Fibroblast of skin of left biceps (primary cell): ENCODE measurements around the gene ENDOV.

ENCODE experiments used
- DNase-seq, 2 experiments: peaks; one replicate each; pipeline ENCODE4 v3.0.0-alpha.2; 2013; ENCODE audit warnings: low read depth in 2 of 2

ENDOV gene

DNA sequence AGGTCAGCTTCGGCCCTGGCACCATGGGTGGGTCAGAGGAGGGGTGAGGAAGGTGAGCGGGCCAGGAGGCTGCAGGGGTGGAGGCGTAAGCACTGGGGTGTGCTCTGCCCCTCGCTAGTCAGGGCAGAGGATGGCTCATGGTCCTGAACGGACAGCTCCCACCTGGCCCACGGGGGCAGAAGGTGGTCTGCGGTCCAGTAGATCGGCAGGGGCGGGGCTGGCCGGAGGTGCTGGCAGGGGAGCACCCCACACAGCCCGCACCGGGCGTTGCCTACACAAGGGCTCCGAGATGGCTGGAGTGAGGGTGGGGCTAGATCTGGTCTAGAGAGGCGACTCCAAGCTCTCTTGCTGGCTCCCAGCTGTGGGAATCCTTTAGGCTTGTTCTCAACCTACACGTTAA, 53.3 kb downstream of the ENDOV start:
- no peak for DNase-seq

DNA sequence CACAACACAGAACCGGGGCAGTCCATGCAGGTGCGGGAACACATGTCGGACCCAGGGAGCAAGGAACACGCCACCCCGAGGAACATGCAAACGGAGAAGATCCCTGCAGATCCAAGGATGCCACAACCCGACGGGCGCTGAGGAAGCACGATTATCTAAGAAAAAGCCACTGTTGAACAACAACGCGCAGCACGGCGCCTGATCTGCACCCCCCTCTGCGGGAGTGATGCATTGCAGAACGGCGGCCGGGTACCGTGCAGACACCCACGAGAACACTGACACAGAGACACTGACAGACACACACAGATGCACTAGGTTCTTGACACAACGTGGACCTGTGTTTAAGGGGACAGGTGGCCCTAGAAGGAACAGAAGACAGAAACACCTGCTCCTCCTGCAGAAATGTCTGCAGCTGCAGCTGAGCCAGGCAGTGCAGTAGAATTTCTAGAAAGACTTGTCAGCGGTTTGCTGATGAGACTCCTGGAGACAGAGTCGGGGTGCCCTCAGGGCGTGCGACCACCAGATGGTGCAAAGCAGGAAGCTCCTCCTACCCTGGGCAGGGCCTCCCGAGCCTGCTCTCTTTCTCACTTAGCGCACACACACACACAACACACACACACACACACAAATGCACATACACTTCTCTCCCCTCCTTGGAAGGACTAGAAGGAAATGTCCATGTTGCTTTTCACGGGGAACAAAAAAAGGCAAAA, 54.0 kb downstream of the ENDOV start:
- DNase-seq: no peak

DNA sequence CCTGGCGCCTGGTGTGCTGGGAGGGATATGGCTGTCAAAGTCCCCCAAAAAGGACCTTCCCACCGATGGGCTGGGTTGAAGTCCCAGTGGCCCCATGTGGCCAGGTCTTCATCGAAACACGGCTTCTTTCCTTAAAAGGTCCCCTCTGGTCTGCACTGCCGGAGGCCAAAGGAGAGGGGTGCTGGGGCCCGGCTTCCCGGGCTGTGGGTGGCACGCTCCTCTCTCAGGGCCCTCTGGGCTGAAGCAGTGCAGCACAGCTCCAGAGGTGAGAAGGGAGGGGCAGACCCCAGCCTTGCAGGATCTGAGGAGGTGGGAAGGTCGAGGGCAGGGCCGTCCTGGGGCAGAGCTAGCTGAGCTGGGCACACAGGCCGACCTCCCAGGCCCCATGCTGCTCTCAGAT, 54.7 kb downstream of the ENDOV start:
- DNase-seq: no peak

DNA sequence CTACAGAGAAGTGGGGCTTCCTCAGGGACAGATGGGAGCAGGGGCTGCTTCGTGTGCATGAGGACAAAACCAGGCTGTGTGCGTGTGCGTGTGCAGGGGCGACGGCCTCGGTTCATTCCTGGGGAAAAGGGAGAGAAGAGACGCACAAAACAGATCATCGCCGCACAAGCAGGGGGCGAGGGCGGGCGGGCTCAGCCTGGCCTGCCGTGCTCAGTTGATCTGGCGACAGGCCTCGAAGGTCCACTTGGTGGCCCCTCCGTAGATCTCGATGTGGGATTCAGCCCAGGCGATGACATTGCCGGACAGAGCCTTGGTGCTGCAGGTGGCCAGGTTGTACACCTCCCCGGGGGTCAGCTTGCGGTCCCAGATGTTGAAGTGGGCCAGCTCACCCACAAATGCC, 55.6 kb downstream of the ENDOV start:
- DNase-seq: no peak

DNA sequence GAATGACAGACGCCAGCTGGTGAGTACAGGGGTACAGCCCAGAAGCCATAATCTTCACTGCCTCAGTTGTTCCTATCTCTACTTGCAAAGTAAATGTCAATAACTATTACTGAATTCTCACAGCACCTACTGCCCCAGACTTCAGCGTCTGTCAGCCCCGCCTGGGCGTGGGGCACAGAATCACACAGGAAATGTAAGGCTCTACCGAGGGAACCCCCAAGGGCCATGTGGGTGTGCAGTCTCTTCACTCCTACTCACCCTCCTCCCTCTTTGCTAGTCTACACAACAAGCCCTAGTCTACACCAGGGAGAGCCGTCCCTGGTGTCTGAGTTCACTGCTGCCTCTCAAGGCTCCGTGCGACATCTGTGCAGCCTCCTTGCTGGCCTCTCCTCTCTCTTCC, 57.0 kb downstream of the ENDOV start:
- no peak for DNase-seq

DNA sequence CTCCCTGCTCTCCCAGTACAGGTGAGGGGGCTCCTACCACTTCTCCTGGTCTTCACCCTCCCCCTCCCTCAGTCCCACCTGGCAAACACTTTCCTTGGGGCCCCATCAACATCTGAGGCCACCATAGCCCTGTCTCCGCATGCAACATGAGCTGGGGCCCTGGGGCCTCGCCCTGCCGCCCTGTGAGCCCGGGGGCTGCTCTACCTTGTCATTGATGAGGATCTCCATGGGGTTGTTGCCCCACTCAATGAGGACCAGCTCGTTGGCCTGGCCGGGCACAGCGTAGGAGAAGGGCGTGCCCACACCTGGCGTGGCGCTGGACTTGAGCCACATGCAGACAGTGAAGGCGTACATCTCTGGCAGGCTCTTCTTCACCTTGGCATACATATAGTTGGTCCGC, 58.0 kb downstream of the ENDOV start:
- DNase-seq: no peak

DNA sequence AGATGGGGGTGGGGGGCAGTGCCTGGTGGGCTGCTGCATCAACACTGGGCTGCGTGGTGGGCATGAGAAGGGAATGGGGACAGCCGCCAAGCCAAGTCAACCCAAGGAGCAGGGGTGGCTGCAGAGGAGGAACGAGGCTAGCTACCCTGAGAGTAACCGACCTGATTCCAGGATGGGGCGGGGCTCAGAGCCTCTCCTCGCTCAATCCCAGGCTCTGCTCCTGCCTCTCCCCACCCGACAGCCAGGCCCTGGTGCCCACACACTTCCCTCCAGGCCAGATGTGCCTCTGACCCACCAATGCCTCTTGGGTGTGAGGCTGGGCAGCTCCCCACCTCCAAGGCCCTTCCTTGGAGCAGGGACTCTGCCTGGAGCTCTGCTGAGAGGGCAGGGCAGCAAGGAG, 58.7 kb downstream of the ENDOV start:
- DNase-seq: no peak

DNA sequence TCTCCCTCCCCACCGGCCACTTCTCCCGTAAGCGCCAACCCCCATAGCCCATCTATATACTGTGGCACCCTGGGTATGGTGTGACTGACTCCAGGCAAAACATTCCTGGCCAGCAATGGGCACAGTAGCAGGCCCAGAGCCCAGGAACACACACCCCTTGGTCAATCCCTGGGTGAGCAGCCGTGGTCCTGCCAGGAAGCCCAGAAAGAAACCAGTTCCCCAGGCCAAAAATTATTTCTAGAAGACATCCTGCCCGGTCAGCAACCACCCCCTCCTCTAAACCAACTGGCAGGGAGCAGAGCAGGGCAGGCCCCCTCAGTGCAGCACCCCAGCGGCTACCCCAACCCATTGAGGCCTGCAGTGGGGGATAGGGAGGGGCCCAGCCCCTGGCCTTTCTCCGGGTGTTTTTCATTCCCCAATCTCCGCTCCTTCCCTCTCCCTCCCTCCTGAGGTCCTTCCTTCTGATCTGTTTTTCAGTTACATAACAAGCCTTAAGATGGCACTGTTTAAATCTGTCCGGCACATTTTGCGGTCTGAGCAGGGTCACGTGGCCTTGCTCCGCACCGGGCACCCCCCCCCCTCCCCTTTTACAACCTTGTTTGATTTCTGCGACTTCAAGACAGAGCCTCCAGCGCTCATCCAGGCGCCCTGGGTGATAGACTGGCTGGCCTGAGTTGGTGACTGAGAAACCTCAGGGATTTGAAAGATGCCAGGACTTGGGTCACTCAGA, 59.4 kb downstream of the ENDOV start:
- no peak for DNase-seq

DNA sequence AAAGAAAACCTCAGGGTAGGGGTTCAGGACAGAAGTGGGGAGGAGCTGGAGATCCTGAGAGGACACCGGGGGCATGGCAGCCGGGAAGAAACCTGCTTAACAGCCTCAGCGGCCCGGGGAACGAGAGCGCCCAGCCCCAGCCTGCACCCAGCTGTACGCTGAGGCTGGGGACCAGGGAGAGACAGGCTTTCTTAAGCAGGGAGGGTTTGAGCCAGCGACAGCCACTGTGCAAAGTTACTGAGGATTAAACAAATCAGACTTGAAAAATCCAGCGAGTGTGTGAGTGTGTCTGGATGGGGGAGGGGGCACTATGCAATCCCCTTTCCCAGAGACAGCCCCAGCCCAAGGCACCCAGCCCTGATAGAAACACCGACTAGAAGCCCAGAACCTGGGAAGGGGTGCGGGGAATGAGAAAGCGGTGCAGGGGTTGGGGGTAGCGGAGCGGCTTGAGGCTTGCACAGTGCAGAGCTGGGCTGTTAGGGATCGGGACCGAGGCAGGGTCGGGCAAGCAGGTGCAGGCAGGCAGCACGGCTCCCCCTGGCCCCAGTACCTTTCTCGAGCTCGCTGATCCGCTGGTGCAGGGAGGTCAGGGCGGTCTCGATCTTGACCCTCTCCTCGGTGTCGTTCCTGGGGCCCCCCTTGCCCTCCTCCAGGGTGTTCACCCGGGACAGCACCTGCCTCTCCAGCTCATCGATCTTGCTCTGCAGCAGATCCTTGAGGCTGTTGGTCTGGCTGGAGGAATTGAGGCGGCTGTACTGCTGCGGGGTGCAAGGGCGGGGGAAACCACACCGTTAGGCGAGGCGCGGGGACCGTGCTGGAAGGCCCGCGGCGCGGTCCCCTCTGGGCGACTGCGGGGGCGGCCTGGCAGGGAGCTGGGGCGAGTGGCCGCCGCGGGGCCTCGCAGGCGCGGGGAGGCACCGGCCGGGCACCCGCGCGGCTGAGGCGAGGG, 60.3 kb downstream of the ENDOV start:
- no peak for DNase-seq

DNA sequence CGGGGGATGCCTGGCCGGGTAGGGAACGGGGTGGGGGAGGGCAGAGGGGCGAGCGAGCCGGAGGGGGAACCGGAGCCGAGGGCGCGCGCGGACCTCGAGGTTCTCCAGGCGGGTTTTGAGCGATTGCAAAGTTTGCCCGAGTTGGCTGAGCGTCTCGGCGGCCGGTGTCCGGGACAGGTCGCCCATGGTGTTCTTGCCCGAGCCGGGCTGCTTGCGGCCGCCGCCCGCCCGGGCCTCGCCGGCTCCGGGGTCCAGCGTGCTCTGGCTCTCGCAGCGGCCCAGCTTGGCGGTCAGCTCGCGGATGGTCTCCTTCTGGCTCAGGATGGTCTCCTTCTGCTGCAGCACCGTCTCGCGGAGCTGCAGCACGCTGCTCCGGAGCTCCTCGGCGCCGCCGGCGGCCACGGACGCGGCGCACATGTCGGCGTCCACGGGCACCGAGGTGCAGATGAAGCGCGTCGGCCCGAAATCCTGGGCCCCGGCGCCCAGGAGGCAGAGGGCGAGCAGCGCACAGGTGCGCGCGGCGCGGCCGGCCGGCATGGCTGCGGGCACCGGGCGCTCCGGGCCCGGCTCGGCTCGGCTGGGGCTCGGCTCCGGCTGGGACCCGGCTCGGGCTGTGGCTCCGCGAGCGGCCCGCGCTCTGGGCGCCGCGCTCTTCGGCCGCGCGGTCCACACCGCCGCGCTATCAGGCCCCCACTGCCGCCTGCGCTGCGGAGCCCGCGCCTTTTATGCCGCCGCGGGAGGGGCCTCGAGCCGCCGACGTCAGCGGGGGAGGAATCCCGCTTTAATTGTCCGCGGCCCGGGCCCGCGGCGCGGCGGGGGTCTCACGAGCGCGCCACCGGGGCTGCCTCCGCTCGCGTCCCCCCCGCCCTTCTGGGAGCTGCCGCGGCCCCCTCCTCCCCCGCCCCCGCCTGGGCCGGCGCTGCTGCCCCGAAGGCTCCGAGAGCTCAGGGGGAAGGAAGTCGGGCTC, 61.2 kb downstream of the ENDOV start, which contains the start of gene NPTX1:
NPTX1 (minus strand) TSS at position 698 of the 967 bp plus-strand sequence; CDS start at position 537, 161 bp downstream.
- no peak for DNase-seq

DNA sequence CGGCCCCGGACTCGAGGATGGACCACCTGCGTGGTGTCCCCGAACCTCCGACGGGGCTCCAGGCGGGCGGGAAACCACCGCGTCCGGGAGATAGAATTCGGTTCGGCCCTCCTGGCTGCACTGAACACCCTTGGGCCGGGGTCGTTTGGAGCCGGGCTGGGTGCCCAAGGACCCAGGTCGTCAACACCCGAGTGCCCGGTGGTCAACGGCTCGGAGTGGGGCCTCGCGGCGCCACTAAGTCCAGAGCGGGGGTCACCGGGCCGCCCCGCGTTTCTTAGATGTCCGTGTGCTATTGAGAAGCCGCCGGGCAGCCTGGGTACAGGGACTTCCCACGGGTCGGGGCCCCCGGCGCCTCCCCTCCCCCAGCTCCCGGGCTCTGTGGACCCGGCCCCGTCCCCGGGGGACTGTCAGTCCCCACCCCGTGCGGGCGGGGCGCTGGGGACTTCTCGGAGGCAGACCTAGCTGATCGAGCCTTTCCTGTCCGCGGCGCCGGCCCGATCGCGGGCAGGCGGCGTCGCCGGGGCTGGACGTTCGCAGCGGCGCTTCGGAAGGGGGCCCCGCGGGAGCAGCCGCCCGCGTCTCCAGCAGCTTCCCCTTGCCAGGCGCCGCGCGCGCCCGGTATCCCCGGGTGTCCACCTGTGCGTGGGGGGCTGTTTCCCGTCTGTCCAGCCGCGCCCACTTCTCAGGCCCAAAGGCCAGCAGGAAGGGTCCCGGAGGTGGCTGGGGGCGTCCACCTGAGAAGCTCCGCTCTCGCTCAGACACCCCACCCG, 62.1 kb downstream of the ENDOV start:
- no peak for DNase-seq

DNA sequence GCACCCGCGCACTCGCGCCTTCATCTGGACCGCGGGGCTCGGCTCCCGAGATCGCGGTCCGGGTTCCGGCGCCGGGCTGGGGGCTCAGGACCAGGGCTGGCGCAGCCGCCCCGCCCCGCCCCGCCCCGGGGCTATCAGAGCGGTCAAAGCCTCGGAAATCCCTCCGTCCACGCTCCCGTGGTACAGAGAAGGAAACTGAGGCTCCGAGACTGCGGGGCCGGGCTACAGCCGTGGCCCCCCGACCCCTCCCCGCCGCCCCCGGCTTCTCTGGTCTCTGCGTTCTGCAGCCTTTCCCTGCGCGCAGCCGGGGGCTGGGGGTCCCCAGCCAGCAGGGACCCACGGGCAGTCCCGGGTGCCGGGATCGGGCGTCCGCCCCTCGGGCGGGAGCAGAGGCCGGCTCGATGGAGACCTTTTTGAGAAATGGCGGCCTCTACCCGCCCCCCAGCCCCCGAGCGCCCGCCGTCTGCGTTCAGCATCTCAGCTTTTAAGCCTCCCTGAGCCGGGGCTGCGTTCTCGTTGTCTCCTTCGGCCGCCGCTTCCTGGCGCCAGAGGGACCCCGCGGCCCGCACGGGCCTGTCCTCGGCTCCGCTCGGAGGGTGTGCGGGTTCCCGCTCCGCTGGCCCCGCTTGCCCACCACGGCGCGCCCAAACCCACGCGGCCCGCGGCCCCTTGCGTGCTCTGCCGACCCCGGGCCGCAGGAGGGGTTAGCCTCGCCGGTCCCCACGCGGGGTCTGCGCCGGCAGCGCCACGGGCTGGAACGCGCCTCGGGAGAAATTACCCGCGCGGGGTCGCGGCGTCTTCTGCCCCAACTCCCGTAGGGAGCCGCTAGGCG, 62.9 kb downstream of the ENDOV start:
- no peak for DNase-seq

DNA sequence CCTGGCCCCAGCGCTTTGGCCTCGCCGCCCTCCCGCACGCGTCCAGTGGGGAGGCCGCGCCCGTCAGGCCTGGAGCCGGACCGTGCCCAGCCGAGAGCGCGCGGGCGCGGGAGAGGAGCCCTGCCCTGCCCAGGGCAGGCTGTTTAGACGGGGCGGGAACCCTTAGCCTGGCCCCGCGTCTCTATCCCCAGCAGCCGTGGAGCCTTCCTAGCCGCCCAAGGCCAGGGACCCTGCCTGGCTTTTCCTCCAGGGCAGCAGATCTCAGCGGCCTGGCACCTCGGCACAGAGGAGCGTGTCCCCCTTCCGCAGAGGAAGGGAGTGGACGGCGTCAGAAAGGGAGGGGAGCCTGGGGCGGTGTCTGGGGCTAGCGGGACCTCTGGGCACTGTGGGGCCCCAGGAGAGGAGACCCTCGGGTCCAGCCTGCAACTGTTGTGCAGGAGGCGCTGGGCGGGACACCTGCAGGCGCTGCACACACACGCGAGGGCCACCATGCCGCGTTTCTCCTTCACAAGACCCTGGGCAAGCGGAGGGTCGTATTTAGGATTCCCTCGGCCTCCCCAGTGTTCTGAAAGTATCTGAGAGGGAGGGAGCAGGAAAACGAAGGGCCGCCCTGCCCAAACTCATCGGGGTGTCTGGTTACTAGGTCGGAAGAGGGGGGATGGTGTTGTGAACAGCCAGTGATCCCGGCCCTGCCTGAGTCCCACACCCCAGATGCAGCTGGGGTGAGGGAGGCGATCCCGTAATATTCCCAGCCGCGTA, 63.7 kb downstream of the ENDOV start:
- no peak for DNase-seq

DNA sequence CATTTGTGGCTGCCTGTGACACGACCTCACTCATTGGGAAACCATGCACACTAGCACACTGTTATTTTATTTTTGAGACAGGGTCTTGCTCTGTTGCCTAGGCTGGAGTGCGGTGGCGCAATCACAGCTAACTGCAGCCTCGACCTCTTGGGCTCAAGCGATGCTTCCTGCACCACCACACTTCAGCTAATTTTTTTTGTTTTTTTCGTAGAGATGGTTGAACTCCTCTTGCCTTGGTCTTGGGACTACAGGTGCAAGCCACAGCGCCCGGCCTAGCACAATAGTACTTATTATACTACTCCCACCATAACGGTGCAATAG, 64.2 kb downstream of the ENDOV start:
- DNase-seq: no peak

DNA sequence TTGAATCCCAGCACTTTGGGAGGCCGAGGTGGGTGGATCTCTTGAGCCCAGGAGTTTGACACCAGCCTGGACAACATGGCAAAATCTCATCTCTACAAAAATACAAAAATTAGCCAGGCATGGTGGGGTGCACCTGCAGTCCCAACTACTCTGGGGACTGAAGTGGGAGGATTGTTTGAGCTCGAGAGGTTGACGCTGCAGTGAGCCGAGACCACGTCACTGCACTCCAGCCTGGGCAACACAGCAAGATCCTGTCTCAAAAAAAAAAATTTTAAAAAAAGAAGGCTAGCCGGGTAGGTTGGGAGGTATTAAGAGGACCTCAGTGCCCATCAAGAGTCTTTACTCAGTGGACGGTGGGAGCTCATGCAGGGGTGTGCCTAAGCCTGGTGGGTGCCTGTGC, 65.3 kb downstream of the ENDOV start:
- DNase-seq: no peak

DNA sequence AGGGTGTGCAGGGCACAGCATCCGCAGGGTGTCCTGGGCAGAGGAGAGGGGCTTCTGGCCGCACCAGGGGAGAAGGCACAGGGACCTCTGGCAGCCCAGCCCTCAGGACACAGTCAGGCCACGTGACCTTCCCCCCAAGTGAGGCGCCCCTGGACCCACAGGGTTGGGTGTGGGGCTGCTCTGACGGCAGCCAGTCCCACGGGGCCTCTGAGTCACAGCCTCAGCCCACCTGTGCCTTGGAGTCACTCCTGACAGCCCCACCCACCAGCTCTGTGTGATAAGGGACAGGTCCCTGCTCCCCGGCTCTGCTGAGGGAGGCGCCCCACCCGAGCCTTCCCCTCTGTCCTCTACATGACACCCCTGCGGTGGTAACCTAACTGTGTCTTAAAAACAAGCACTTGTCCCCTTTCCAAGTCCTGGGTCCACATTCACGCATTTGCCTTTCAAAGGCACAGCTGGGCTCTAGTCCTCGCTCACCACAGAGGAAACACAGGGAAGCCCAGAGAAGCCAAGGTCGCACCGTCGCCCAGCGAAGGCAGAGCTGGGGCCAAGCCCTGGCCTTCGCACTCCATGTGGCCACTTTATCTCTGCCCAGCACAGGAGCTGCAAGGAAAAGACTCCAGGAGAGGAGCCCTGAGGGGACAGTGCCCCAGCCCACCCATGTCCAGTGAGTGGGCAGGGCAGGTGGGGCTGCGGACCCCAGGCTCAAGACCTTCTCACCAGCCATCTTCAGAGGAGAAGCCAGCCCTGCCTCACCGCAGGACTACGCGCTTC, 66.5 kb downstream of the ENDOV start:
- DNase-seq: no peak

DNA sequence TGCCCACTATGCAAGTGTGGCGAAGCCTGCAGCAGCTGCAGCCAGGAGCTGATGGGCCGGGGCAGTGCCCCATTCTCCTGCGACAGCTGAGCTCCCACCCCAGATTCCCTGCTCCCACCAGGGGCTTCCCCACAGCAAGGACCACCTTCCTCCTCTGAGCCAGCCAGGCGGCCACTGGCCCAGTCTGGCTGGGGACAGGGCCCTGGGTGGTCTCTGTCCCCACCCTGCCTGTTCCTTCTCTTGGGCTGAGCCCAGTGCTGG, 67.0 kb downstream of the ENDOV start:
- DNase-seq: no peak

DNA sequence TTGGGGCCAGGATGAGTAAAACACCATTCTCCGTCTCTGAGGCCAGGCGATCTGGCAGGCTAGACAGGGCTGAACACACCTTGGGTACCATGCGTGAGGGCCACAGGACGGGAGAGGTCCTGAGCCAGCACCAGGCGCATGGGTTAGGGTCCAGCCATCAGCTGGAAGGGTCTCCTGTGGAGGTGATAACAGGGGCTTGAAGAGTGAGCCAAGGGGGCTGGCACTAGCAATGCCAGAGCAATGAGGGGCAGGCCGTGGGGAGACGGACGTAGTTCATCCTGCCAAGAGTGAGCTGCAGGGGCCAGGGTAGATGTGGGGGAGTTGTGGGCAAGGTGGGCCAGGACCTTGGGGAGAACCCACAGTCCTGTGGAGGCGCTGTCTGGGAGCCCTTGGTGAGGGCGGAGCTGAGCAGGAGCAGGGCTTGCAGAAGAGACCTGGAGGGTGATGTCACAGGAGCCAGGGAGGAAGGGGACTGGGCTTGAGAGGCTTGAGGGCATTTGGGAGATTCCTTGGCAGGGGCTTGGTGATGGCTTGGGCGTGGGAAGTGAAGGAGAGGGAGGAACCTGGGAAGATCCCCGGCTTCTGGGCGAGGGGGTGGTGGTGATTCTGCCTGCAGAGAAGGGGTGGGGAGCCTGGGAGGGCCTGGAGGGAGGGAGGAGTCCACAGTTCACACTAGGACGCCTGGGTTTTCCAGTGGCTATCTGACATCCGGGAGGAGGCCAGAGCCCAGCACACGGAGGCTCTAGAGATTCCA, 67.8 kb downstream of the ENDOV start:
- DNase-seq: no peak
